HG03575 (cell line): ENCODE results near the gene INHBB.
"Not testable (repeated sequence)": the region's sequence is repeated elsewhere in the genome, so short reads cannot be mapped to it uniquely, and the experiment has no call there.

Experiments used
- ATAC-seq: cut with Tn5 transposase; IDR thresholded peaks from one replicate; pipeline ENCODE4 v1.9.1; 2021; ENCODE audit not compliant: unreplicated experiment, insufficient number of reproducible peaks, low FRiP score; ENCODE audit errors: extremely low read depth

The INHBB gene

GRCh38 chr2:120389036-120389391 lies 43.1 kb downstream of the INHBB start:
- no peak for ATAC-seq

GRCh38 chr2:120390381-120391055 lies 44.6 kb downstream of the INHBB start:
- ATAC-seq: no peak

GRCh38 chr2:120391382-120391781 lies 45.4 kb downstream of the INHBB start:
- ATAC-seq: not testable (repeated sequence)

GRCh38 chr2:120391911-120392665 lies 46.2 kb downstream of the INHBB start:
- no peak for ATAC-seq

- ATAC-seq: no peak
Measured at GRCh38 chr2:120392923-120393322, 47.0 kb downstream of the INHBB start.

GRCh38 chr2:120393456-120393855 lies 47.5 kb downstream of the INHBB start:
- ATAC-seq: no peak

GRCh38 chr2:120394764-120395163 lies 48.8 kb downstream of the INHBB start:
- no peak for ATAC-seq

GRCh38 chr2:120395221-120396012 lies 49.5 kb downstream of the INHBB start:
- ATAC-seq: no peak

GRCh38 chr2:120396013-120396860 lies 50.3 kb downstream of the INHBB start:
- ATAC-seq: no peak

- ATAC-seq: no peak
Measured at GRCh38 chr2:120396861-120397811, 51.2 kb downstream of the INHBB start.

GRCh38 chr2:120398051-120398995 lies 52.4 kb downstream of the INHBB start:
- ATAC-seq: no peak

GRCh38 chr2:120398996-120399888 lies 53.3 kb downstream of the INHBB start:
- no peak for ATAC-seq

- ATAC-seq: no peak
Measured at GRCh38 chr2:120399889-120400240, 53.9 kb downstream of the INHBB start.

- ATAC-seq: no peak
Measured at GRCh38 chr2:120400551-120400950, 54.6 kb downstream of the INHBB start.
